Measurements from ENCODE around the gene GK. TPM values are rescaled to one million over a fixed set of nuclear protein-coding genes. Genes with fewer than 3 reads are reported as not detected.
"Not testable (repeated sequence)": the region's sequence is repeated elsewhere in the genome, so short reads cannot be mapped to it uniquely, and the experiment has no call there.

Gene GK
- total RNA-seq, 2 experiments from 2014 or later: 19.5 to 20.7 TPM

DNA sequence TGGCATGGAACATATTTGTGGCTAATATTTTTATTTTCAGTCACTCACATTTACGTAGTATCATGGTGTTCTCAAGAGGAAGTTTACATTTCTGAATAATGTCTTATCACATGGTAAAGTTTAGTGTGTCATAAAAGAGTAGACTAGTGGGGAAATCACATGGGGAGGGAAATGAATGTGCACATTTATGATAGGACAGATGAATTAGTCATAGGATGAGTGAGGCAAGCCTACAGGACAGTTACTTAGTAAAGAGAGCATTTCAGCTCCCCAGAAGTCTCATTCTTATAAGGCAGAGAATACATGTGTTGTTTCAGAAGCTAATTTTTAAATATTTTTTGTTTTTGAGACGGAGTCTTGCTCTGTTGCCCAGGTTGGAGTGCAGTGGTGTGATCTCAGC, 6.2 kb downstream of the GK start:
- no peaks in the 10 kb centered on the region for H3K9me3 Mint-ChIP-seq
- H3K36me3 Mint-ChIP-seq (ENCODE audit: low read depth): peaks cover 16% of the 10 kb centered on the region
- peak overlapping the region; percentile 74 for H3K27ac Mint-ChIP-seq
- ChIA-PET CTCF (interaction anchor here (1.5 to 2.0 kb wide), 2 partner anchors 10 to 20 kb away, joined by 4 to 6 read pairs; no protein-coding TSS in a partner anchor), POLR2A (no interaction called here)
- no peak for DNase-seq
- H3K4me1 Mint-ChIP-seq: peaks cover 45% of the 10 kb centered on the region
- no peak overlapping the region for H3K4me3 Mint-ChIP-seq
- no peaks in the 10 kb centered on the region for H3K27me3 Mint-ChIP-seq

GRCh38 chrX:30661228-30661627, 8.0 kb downstream of the GK start:
- no peak for DNase-seq
- H3K36me3 Mint-ChIP-seq (ENCODE audit: low read depth): peaks cover 16% of the 10 kb centered on the region
- H3K27ac Mint-ChIP-seq: no peak overlapping the region
- H3K9me3 Mint-ChIP-seq: no peaks in the 10 kb centered on the region
- ChIA-PET CTCF (interaction anchor here (1.3 to 1.4 kb wide), 2 partner anchors 9 to 11 kb away, joined by 3 to 5 read pairs; no protein-coding TSS in a partner anchor), POLR2A (no interaction called here)
- H3K27me3 Mint-ChIP-seq: no peaks in the 10 kb centered on the region
- H3K4me3 Mint-ChIP-seq: no peak overlapping the region
- H3K4me1 Mint-ChIP-seq: peaks cover 33% of the 10 kb centered on the region

GRCh38 chrX:30663322-30663721, 10.1 kb downstream of the GK start:
- ChIA-PET CTCF (no interaction called here), POLR2A (no interaction called here)
- H3K4me1 Mint-ChIP-seq: peaks cover 17% of the 10 kb centered on the region
- H3K4me3 Mint-ChIP-seq: no peak overlapping the region
- no peak for DNase-seq
- no peaks in the 10 kb centered on the region for H3K27me3 Mint-ChIP-seq
- H3K9me3 Mint-ChIP-seq: no peaks in the 10 kb centered on the region
- no peak overlapping the region for H3K27ac Mint-ChIP-seq
- peaks cover 16% of the 10 kb centered on the region for H3K36me3 Mint-ChIP-seq (ENCODE audit: low read depth)

DNA sequence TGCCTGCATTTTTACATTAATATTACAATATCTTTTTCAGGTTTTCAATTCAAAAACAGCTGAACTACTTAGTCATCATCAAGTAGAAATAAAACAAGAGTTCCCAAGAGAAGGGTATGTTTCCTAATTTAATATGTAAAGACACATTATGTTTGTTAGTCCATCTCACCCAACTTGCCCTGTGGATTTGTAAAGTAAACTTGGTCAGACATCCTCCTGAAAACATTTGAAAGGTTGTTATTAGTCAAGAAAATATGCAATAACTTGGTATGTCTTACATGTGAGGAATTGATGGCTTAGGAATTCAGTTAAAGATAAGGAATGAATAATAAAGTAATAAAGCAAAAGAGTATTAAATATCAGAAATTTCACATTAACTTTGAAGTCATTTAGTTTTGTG, 12.2 kb downstream of the GK start:
- ChIA-PET CTCF (interaction anchor here (1.2 kb wide), 1 partner anchor 48 kb away, joined by 3 read pairs; no protein-coding TSS in a partner anchor), POLR2A (no interaction called here)
- Mint-ChIP-seq H3K27me3 (no peaks in the 10 kb centered on the region), H3K9me3 (no peaks in the 10 kb centered on the region), H3K4me1 (peaks cover 6% of the 10 kb centered on the region), H3K36me3 (ENCODE audit: low read depth) (peaks cover 23% of the 10 kb centered on the region), H3K4me3 (no peak overlapping the region), H3K27ac (no peak overlapping the region)
- no peak for DNase-seq

- peaks cover 5% of the 10 kb centered on the region for H3K4me1 Mint-ChIP-seq
- H3K27me3 Mint-ChIP-seq: no peaks in the 10 kb centered on the region
- POLR2A ChIA-PET: no interaction called here
- H3K9me3 Mint-ChIP-seq: no peaks in the 10 kb centered on the region
- H3K4me3 Mint-ChIP-seq: no peak overlapping the region
- no peak for DNase-seq
- CTCF ChIA-PET: no interaction called here
- peaks cover 25% of the 10 kb centered on the region for H3K36me3 Mint-ChIP-seq (ENCODE audit: low read depth)
- no peak overlapping the region for H3K27ac Mint-ChIP-seq
These were observed 12.9 kb downstream of the GK start for GRCh38 chrX:30666094-30666493.

DNA sequence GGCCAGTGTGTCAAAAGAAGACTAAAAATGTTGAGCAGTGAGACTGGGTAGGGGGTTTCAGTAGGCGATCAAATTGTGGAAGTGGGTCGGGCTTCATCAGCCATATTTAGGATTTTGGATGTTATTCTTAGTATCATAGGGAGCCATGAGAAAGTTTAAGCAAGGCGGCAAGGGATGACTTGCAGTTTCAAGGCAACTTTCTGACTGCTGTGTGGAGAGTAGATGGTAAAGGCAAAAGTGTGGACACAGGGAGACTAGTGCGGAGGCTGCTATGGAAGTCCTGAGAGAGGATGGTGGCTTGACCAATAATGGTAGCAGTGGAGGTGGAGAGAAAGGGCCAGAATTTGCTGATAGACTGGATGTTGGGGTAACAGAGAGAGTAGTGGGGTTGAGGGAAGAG, 15.4 kb downstream of the GK start:
- H3K4me1 Mint-ChIP-seq: no peaks in the 10 kb centered on the region
- peak overlapping the region; percentile 11 for H3K27ac Mint-ChIP-seq
- no peak overlapping the region for H3K4me3 Mint-ChIP-seq
- ChIA-PET CTCF (no interaction called here), POLR2A (no interaction called here)
- H3K9me3 Mint-ChIP-seq: no peaks in the 10 kb centered on the region
- H3K36me3 Mint-ChIP-seq (ENCODE audit: low read depth): peaks cover 37% of the 10 kb centered on the region
- no peaks in the 10 kb centered on the region for H3K27me3 Mint-ChIP-seq
- DNase-seq: no peak

DNA sequence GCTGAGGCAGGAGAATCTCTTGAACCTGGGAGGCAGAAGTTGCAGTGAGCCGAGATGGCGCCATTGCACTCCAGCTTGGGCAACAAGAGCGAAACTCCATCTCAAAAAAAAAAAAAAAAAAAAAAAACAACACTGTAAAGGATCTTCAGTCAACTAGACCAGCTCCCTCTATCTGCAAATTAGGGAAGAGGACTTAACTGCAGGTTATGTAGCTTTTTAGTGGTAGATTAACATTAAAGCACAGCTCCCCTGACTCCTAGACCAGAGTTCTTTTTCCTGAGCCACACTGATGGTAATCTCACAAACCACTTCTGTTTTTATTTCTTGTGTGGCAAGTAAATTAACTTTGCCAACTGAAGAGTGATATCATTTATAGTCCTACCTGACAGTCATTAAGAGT, 18.0 kb downstream of the GK start:
- H3K4me3 Mint-ChIP-seq, DNase-seq, H3K27ac Mint-ChIP-seq, H3K27me3 Mint-ChIP-seq, H3K4me1 Mint-ChIP-seq, POLR2A ChIA-PET, H3K9me3 Mint-ChIP-seq: not testable (repeated sequence)
- H3K36me3 Mint-ChIP-seq (ENCODE audit: low read depth): peaks cover 42% of the 10 kb centered on the region
- CTCF ChIA-PET: interaction anchor here (1.7 kb wide), 1 partner anchor 11 kb away, joined by 5 read pairs; no protein-coding TSS in a partner anchor

GRCh38 chrX:30673127-30673796, 20.0 kb downstream of the GK start:
- H3K36me3 Mint-ChIP-seq (ENCODE audit: low read depth): peaks cover 44% of the 10 kb centered on the region
- H3K4me3 Mint-ChIP-seq: no peak overlapping the region
- no peaks in the 10 kb centered on the region for H3K27me3 Mint-ChIP-seq
- H3K4me1 Mint-ChIP-seq: no peaks in the 10 kb centered on the region
- H3K27ac Mint-ChIP-seq: no peak overlapping the region
- POLR2A ChIA-PET: no interaction called here
- CTCF ChIA-PET: interaction anchor here (1.0 kb wide), 1 partner anchor 11 kb away, joined by 4 read pairs; no protein-coding TSS in a partner anchor
- DNase-seq: no peak
- H3K9me3 Mint-ChIP-seq: no peaks in the 10 kb centered on the region

GRCh38 chrX:30673884-30674598, 20.8 kb downstream of the GK start:
- Mint-ChIP-seq H3K27me3 (no peaks in the 10 kb centered on the region), H3K36me3 (ENCODE audit: low read depth) (peaks cover 37% of the 10 kb centered on the region), H3K27ac (no peak overlapping the region), H3K4me1 (no peaks in the 10 kb centered on the region), H3K4me3 (no peak overlapping the region), H3K9me3 (no peaks in the 10 kb centered on the region)
- POLR2A ChIA-PET: no interaction called here
- CTCF ChIA-PET: interaction anchor here (0.8 to 1.0 kb wide), 2 partner anchors 10 to 15 kb away, joined by 3 to 4 read pairs; no protein-coding TSS in a partner anchor
- DNase-seq: no peak

- no peak overlapping the region for H3K4me3 Mint-ChIP-seq
- peak overlapping the region; percentile 1 for H3K27ac Mint-ChIP-seq
- peaks cover 41% of the 10 kb centered on the region for H3K36me3 Mint-ChIP-seq (ENCODE audit: low read depth)
- H3K9me3 Mint-ChIP-seq: no peaks in the 10 kb centered on the region
- ChIA-PET POLR2A (interaction anchor here (0.6 kb wide), 1 partner anchor 14 kb away, joined by 11 read pairs; no protein-coding TSS in a partner anchor), CTCF (interaction anchor here (0.8 kb wide), 1 partner anchor 14 kb away, joined by 3 read pairs; no protein-coding TSS in a partner anchor)
- H3K27me3 Mint-ChIP-seq: no peaks in the 10 kb centered on the region
- no peaks in the 10 kb centered on the region for H3K4me1 Mint-ChIP-seq
- DNase-seq: no peak
These were observed 21.6 kb downstream of the GK start for GRCh38 chrX:30674799-30675198.

DNA sequence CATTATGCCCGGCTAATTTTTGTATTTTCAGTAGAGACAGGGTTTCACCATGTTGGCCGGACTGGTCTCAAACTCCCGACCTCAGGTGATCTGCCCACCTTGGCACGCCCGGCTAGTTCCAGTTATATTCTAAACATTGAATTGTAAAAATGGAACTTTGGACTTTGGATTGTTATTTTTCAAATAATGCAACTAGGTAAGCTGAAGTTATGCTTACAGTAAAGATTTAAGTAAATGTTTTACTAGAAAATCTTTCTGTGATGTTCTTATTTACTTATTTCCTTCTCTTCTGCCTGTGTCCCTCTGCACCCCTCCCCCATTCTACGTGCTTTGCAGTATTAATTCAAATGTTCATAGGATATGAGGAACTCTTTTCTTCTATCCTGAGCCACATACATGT, 26.1 kb downstream of the GK start:
- ChIA-PET POLR2A (no interaction called here), CTCF (interaction anchor here (0.7 kb wide), 1 partner anchor 44 kb away, joined by 5 read pairs; no protein-coding TSS in a partner anchor)
- Mint-ChIP-seq H3K27me3 (no peaks in the 10 kb centered on the region), H3K27ac (no peak overlapping the region), H3K36me3 (ENCODE audit: low read depth) (peaks cover 35% of the 10 kb centered on the region), H3K4me3 (no peak overlapping the region), H3K4me1 (peaks cover 5% of the 10 kb centered on the region), H3K9me3 (no peaks in the 10 kb centered on the region)
- DNase-seq: no peak

DNA sequence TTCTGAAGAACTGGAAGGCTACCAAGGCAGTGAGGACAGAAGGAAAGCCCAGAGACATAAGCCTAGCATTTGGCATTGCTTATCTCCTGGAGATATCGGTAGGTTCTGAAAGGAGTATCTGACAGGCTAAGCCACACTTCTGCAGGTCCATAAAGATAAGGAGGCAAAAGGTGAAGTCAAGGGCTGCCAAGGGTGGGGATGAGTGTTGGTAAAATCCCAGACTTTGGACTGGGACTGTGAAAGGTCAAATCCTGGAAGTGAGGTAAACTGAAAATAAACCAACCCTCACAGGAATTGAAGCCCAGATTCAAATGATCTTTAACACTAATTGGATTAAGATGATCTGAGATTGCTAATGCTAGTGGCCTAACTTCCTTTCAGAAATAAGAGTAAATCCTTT, 27.4 kb downstream of the GK start:
- peaks cover 5% of the 10 kb centered on the region for H3K4me1 Mint-ChIP-seq
- peaks cover 31% of the 10 kb centered on the region for H3K36me3 Mint-ChIP-seq (ENCODE audit: low read depth)
- ChIA-PET CTCF (no interaction called here), POLR2A (interaction anchor here (0.7 kb wide), 1 partner anchor 65 kb away, joined by 3 read pairs; no protein-coding TSS in a partner anchor)
- H3K27ac Mint-ChIP-seq: no peak overlapping the region
- no peak for DNase-seq
- H3K4me3 Mint-ChIP-seq: no peak overlapping the region
- H3K27me3 Mint-ChIP-seq: no peaks in the 10 kb centered on the region
- H3K9me3 Mint-ChIP-seq: no peaks in the 10 kb centered on the region

- ChIA-PET POLR2A (no interaction called here), CTCF (interaction anchor here (0.6 to 0.9 kb wide), 3 partner anchors 14 to 710 kb away, joined by 3 read pairs; no protein-coding TSS in a partner anchor)
- Mint-ChIP-seq H3K27ac (no peak overlapping the region), H3K9me3 (no peaks in the 10 kb centered on the region), H3K27me3 (no peaks in the 10 kb centered on the region), H3K4me3 (no peak overlapping the region), H3K36me3 (ENCODE audit: low read depth) (peaks cover 16% of the 10 kb centered on the region), H3K4me1 (no peaks in the 10 kb centered on the region)
- no peak for DNase-seq
These were observed 35.4 kb downstream of the GK start for GRCh38 chrX:30688641-30689040.

Measured in activated CD4-positive, alpha-beta T cell treated with anti-CD3 and anti-CD28 coated beads, Interleukin-2, amount 10 ng/mL, durations not matched to agents 7 days and 5 days (primary cell).